NCI-H524 (cell line): Measurements from ENCODE around the gene DSCAML1.

Experiments
- DNase-seq, 2 experiments: peaks; one replicate each; lab custom pipeline; 2025; lab: John Stamatoyannopoulos, UW

The DSCAML1 gene

DNA sequence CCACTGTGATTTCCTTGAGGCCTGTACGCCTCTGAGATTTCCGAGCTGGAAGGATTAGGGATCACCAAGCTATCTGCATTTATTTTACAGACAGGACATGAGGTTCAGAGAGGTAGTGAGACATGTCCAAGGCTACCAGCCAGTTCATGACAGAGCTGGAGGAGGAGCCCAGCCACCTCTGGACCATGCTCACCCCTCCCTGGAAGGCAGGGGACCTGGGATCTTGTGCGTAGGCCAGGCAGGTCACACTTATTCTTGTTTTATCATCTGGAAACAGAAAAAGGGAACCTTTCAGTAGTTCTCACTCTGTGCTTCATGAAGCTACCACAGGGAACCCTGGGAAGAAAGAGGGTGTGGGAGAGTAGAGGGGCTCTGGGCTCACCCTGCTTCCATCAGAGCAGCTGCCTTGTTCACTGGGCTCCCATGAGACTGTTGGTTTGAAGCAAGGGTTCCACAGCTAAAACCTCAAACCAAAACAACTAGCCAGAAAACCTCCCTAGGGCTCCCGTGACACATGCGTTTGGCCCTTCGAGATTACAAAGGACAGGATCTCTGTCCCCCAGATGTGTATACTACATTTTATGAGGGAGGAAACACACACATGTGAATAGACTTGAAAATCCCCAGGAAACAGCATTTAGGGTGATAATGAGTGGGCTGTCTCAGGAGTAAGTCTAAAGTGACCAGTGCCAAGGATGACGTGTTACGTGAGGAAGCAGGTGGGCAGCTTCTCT, 106.4 kb downstream of the DSCAML1 start:
- DNase-seq, result no peak

DNA sequence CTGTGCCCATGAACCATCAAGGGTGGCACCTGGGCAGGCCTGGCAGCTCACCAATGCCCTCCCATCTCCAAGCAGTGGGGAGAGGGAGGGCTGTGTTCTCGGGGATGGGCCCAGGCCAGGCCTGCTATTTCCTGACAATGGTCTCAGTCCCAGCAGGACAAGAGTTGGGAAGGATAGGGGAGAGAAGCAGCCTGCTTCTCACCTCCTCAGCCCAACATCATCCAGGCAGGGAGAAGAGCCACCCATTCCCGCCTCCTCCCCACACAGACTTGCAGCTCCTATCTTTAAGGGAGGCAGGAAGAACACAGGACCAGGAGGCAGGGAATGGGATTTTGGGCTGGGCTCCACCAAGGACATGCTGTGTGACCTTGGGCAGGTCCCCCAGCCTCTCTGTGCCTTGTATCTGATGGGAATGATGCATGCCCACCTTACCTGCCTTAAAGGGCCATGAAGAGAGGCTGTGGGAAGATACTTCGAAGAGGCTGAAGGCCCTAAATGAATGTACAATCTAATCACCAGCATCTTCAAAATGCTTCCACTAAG, 108.7 kb downstream of the DSCAML1 start:
- DNase-seq, result no peak

GRCh38 chr11:117687776-117688175, 109.2 kb downstream of the DSCAML1 start:
- no peak for DNase-seq

DNA sequence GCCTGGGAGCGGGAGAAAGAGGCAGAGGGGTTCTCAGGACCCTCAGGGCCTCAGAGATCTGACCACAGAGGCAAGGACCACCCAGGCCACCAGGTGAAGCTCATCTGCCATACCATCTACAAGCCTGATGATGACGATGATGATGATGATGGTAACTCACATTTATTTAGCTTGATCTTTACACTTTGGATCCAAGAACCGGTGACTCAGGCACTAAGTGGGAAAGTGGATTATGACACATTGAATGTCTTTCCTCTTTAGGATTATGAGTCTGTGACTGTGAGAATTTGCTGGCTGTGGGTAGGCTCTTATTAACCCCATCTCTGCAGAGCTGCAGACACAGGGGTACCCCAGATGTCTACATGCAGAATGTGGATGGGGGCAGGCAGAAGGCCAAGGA, 110.3 kb downstream of the DSCAML1 start:
- no peak for DNase-seq

DNA sequence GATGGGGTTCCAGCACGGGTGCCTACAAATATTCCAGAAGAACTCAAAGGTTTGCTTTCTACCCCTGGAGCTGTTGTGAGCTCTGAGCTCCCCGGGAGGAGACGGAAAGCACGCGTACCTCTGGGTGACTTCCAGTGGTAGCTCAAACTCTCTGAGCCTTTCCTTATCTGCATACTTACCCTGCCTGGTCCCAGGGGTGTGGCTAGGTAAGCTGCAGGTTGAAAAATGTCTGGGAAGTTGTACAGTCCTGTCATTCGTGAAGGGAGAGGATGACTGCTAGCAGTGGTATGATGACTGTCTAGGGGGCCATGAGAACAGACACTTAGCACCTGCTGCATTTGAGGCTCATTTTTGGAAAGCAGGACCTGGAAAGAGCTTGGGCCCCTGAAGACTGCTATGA, 111.5 kb downstream of the DSCAML1 start:
- no peak for DNase-seq

DNA sequence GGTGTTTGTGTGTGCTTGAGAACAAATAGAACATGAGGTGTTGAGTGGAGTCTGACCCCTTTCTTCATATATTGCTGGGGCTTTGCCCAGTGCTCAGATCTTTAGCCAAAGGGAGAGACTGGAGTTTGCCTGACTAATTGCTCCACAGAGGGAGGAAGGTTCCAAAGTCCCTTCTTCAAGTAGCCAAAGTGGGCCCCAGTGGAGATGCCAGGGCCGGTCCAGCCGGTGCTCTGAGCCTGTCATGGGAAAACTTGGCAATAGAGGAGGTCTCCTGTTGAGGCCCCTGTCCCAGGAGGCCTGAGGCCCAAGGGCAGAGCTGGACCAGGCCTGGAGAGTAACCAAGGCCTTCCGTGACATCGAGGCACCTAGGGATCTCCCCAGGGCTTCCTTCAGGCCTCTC, 112.3 kb downstream of the DSCAML1 start:
- no peak for DNase-seq

DNA sequence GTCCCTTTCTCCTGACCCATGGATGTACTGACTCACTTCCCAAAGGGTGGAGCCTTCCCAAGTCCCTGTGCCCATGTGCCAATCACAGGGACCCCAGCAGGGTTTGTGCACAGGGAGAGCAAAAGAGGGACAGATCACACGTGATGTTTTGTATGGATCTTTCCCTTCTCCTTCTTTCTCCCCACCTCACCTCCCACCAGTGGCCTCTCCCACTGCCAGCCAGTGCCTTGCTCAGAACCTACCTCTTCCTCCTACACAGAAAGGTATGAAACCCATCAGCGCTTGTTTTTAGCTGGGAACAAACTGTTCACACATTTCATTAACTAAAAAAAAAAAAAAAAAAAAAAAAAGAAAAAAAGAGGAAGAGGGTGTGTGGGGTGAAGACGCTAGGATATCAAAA, 112.9 kb downstream of the DSCAML1 start:
- DNase-seq, result no peak

DNA sequence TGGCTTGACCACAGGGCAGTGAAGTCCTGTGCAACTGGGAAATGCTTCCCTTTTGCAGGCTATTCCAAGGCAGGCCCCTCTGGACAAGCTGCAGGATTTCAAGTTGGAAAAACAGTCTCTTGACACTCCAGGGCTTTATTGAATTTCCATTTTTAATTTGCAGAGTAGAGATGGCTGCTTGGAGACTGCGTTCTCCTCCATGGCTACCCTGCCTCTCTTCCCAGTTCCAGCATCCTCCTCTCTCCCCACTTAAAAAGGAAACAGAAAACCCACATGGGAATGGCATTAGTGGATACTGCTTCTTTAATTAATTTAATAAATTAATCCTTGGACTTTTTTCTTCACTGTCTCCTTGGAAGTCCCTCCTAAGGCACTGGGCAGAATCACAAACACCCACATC, 115.6 kb downstream of the DSCAML1 start:
- no peak for DNase-seq

DNA sequence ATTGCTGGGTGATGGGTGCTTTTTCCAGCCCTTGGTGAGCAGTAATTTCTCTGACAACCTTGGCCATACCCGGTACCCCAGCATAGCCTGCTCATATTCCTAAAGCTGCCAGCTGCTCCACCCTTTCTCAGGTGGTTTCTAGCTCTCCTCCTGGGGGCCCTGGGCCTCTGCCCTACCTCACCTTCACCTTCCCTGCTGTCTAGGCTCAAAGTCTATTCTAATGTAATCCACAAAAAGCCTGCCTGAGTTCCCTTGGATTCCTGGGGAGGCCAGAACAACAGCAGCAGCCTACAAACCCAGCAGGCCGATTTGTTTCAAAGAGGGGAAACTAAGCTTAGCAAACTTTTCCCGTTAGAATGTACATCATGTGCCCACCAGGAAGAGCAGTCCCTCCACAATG, 117.6 kb downstream of the DSCAML1 start:
- no peak for DNase-seq

- peak in 1 of 2 experiments; percentile 15 for DNase-seq
Observed at GRCh38 chr11:117678658-117679406, 118.2 kb downstream of the DSCAML1 start.

DNA sequence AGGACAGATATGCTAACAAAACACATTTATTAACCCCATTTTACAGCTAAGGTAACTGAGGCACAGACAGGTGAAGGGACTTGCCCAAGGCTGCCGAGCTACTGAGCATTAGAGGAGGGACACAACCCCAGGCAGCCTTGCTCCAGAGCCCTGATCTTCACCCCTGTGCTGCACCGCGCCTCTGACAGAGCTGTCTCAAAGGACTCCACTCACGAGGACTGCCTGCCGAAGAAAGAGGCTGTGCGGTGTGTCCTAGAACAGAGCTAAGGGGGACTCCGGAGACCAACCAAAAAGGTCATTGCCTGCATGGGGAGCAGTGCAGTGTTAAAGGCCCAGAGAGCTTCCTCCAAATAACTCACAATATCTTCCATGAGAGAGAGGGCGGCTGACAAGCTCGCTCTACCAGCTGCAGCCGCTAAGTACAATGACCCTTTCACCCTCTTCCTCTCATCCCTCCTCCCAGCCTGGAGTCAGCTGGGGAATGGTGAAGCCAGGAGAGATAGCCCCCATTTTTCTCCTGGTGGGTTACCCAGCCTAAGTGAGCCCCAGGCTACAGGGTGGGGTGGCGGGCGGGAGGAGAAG, 119.2 kb downstream of the DSCAML1 start:
- no peak for DNase-seq

DNA sequence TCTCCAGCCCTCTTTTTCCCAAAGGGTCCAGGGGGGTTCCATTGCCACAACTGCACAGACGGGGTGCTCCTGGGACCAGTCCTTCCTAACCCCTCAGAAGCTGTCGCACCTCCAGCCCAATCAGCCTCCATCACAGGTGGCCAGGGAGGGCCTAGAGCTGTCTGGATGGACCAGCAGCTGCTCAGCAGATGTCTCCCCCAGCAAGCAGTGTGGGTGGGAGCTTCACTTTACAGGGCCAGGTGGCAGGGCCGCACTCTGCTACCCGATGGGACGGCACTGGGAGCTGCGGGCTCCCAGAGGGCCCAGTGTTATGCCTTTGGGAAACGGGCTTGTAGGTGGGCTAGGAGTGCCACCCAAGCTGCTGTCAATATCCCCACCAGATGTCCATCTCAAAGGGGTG, 120.5 kb downstream of the DSCAML1 start:
- peak; percentile 78 to 90 for DNase-seq

GRCh38 chr11:117673602-117674001, 123.4 kb downstream of the DSCAML1 start:
- DNase-seq, result peak in 1 of 2 experiments; percentile 33

DNA sequence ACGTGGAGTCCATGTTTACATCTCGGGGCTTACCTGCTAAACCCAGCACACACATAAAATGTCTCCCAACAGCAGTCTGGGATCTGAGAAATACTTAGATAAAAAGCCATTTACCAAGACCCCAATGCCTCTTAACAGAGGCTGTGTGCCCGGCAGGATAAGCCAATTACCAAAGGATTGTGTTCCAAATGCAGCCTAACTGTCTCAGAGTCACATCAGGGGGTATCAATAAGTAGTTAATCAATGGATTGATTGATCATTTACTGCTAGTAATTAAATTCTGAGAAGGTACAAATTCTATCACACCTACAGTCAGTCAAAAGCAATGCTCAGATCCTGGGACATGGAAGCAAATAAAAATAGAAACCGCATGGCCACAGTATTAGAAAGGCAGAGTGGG, 125.6 kb downstream of the DSCAML1 start:
- DNase-seq, result no peak

DNA sequence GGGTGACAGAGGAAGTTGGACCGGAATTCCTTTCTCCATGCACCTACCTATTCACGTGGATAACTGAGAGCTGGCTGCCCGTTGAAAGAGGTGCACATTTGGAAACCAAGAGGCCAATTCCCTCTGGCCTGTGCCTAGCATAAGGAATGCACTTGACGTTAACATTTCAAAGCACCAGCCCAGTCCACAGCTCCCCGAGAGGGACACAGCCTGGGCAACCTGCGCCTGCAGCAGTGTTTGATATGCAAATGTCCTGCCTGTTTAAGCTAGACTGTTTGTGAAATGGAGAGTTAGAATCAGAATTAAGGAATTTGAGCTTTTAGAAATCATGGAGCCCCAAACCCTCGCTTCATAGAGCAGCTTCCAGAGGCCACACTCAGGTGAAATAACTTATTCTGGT, 126.1 kb downstream of the DSCAML1 start:
- no peak for DNase-seq

DNA sequence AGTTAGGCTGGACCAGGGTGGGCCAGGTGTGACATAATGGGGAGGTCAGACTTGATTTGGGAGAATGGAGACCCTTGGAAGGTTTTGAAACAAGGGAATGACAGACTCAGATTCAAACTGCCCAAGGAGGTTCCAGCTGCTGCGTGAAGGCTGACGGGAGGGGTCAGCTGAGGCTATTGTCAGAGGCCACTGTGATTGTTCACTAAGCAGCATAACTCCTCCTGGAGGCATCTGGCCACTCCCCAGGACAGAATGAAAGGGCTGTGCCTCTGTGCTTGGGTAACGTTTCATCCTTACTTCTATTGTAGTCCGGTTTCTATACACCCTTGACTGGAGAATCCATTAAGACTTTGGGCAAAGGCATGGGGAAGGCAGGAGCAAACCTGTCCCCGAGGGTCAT, 126.6 kb downstream of the DSCAML1 start:
- no peak for DNase-seq

- DNase-seq, result no peak
Observed at GRCh38 chr11:117669616-117670015, 127.4 kb downstream of the DSCAML1 start.

DNA sequence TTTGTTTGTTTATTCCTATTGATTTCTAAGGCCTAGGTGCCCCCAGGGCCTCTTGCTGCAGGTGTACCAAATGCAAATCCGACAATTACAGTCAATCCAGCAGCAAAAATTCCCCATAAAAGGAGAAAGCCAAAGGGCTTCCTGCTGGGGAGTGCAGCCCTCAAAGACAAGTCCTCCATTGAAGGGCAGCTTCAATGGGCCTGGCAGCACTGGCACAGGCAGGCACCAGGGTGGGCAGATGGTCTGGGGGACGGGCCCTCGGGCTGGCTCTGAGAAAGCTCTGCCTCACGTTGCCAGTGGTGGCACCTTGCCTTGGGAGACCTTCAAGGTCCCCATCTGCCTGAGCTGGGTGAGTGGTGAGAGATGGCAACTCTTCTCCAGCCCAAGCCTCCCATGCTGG, 128.0 kb downstream of the DSCAML1 start:
- no peak for DNase-seq

GRCh38 chr11:117668321-117668751, 128.7 kb downstream of the DSCAML1 start:
- no peak for DNase-seq

- no peak for DNase-seq
Observed at GRCh38 chr11:117664897-117665296, 132.1 kb downstream of the DSCAML1 start.

DNA sequence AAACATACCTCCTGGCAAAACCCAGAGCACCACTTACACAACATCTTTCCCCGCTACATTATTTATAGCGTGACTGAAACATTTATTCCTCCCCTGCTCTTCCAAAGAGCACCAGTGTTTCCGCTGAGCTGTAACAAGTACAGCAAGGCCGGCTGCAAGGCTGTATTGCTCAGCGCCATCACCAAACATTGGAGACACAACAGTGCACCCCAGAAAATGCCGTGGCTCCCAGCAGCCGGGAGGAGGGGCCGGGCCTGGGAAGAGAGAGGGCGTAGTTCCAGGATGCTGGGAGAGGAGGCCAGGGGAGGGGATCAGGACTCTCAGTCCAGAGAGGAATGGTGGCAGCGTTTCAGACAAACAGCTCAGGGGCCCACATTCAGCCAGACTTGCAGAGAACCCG, 133.2 kb downstream of the DSCAML1 start:
- DNase-seq, result no peak

GRCh38 chr11:117663414-117663813, 133.6 kb downstream of the DSCAML1 start:
- DNase-seq, result no peak
